Natural killer cell (primary cell): Measurements from ENCODE around the gene GDPD4. TPM values are rescaled to one million over a fixed set of nuclear protein-coding genes. Genes with fewer than 3 reads are reported as not detected.

ENCODE experiments used
- ATAC-seq, 3 donors: fragments of 150-1000 bp in 2 of 3; fragments of 200-7000 bp in 1 of 3; cut with Tn5 transposase; 1 replicate in 1 of 3; 2 replicates in 2 of 3; pipeline ENCODE4 v1.10.0; 2021; ENCODE audit warnings: mild to moderate bottlenecking in 2 of 3, moderate library complexity in 2 of 3
- DNase-seq, 2 donors: peaks; one replicate each; pipeline versions ENCODE4 v3.0.0 to v3.0.0-alpha.2; 2013 to 2021; ENCODE audit warnings: mixed read lengths in 1 of 2
- H3K27ac ChIP-seq: one replicate; pipeline ENCODE4 v1.5.1; 2013; ENCODE audit warnings: mild to moderate bottlenecking, low read length
- H3K27me3 ChIP-seq: one replicate; pipeline ENCODE4 v1.6.1; 2013; ENCODE audit warnings: low read length; ENCODE audit not compliant: control insufficient read depth, insufficient read depth
- H3K36me3 ChIP-seq: one replicate; pipeline ENCODE4 v1.6.1; 2013; ENCODE audit warnings: low read length; ENCODE audit not compliant: control insufficient read depth, insufficient read depth
- H3K4me1 ChIP-seq: one replicate; pipeline ENCODE4 v1.6.1; 2013; ENCODE audit warnings: low read length; ENCODE audit not compliant: control insufficient read depth, insufficient read depth
- H3K4me3 ChIP-seq: one replicate; pipeline ENCODE4 v1.5.1; 2013; ENCODE audit warnings: low read length
- H3K9me3 ChIP-seq: one replicate; pipeline ENCODE4 v1.6.1; 2013; ENCODE audit warnings: low read length; ENCODE audit not compliant: control insufficient read depth, insufficient read depth
- H3K27ac Mint-ChIP-seq, 2 donors: one replicate each; pipeline ENCODE4 v1.8.0; 2022; ENCODE audit warnings: mild to moderate bottlenecking in 2 of 2, mixed read lengths in 2 of 2, moderate library complexity in 1 of 2
- H3K27me3 Mint-ChIP-seq, 2 donors: one replicate each; pipeline ENCODE4 v1.8.0; 2022; ENCODE audit warnings: low read depth in 2 of 2, mixed read lengths in 2 of 2
- H3K36me3 Mint-ChIP-seq: one replicate; pipeline ENCODE4 v1.8.0; 2022; ENCODE audit warnings: mixed read lengths
- H3K4me1 Mint-ChIP-seq, 2 donors: one replicate each; pipeline ENCODE4 v1.8.0; 2022; ENCODE audit warnings: mixed read lengths in 2 of 2
- H3K4me3 Mint-ChIP-seq: one replicate; pipeline ENCODE4 v1.8.0; 2022; ENCODE audit warnings: mild to moderate bottlenecking, moderate library complexity, mixed read lengths
- H3K9me3 Mint-ChIP-seq, 2 donors: one replicate each; pipeline ENCODE4 v1.8.0; 2022; ENCODE audit warnings: mixed read lengths in 2 of 2
- WGBS: methylation state at CpG from one replicate; pipeline ENCODE4 v1.1.7; 2013; ENCODE audit warnings: missing lambda C conversion rate; ENCODE audit not compliant: insufficient coverage; 5-methylcytosine and 5-hydroxymethylcytosine counted together
- intact Hi-C: fragments of 100-400 bp; cut with micrococcal nuclease; formaldehyde crosslinking; loops from one replicate; pipeline ENCODE4 v1.14.2; 2022
- total RNA-seq, 4 donors: library from RNA; stranded (reverse); fragments of 120-200 nt in 1 of 4; gene quantifications; one replicate each; pipeline versions ENCODE4 v1.2.3 to v1.2.4, GENCODE V29; 2013 to 2022
- TF ChIP-seq, protein P1 (sequence below): fragments of 200-600 bp; IDR thresholded peaks from one replicate; pipeline ENCODE4 v1.8.0; 2022; ENCODE audit warnings: antibody characterized with exemption

The GDPD4 gene
- total RNA-seq, 3 donors from 2014 or later (not counting 1 experiment from before 2014, with no cell fraction given), result not detected

DNA sequence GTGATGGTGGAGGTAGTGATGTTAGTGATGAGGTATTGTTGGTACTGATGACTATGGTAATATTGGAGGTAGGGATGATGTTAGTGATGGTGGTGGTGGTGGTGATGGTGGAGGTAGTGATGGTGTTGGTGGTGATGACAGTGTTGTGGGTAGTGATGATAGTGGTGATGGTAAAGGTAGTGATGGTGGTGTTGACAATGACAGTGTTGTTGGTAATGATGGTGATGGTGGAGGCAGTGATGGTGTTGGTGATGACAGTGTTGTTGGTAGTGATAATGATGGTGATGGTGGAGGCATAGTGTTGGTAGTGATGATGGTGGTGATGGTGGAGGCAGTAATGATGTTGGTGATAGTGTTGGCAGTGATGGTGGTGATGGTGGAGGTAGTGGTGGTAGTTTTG lies 108.3 kb downstream of the GDPD4 start:
- Mint-ChIP-seq H3K4me3 (no peak overlapping the region), H3K27ac (no peak overlapping the region), H3K9me3 (no peaks in the 10 kb centered on the region), H3K36me3 (no peaks in the 10 kb centered on the region), H3K4me1 (no peaks in the 10 kb centered on the region), H3K27me3 (no peaks in the 10 kb centered on the region)
- no peaks in the 10 kb centered on the region for H3K4me1 ChIP-seq
- intact Hi-C loops, result no loop called here
- TF ChIP-seq, protein P1, sequence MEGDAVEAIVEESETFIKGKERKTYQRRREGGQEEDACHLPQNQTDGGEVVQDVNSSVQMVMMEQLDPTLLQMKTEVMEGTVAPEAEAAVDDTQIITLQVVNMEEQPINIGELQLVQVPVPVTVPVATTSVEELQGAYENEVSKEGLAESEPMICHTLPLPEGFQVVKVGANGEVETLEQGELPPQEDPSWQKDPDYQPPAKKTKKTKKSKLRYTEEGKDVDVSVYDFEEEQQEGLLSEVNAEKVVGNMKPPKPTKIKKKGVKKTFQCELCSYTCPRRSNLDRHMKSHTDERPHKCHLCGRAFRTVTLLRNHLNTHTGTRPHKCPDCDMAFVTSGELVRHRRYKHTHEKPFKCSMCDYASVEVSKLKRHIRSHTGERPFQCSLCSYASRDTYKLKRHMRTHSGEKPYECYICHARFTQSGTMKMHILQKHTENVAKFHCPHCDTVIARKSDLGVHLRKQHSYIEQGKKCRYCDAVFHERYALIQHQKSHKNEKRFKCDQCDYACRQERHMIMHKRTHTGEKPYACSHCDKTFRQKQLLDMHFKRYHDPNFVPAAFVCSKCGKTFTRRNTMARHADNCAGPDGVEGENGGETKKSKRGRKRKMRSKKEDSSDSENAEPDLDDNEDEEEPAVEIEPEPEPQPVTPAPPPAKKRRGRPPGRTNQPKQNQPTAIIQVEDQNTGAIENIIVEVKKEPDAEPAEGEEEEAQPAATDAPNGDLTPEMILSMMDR, result no peak
- H3K27me3 ChIP-seq, result no peaks in the 10 kb centered on the region
- H3K36me3 ChIP-seq, result no peaks in the 10 kb centered on the region
- H3K4me3 ChIP-seq, result no peak overlapping the region
- ATAC-seq, result no peak
- H3K27ac ChIP-seq, result no peak overlapping the region
- H3K9me3 ChIP-seq, result no peaks in the 10 kb centered on the region
- no peak for DNase-seq

DNA sequence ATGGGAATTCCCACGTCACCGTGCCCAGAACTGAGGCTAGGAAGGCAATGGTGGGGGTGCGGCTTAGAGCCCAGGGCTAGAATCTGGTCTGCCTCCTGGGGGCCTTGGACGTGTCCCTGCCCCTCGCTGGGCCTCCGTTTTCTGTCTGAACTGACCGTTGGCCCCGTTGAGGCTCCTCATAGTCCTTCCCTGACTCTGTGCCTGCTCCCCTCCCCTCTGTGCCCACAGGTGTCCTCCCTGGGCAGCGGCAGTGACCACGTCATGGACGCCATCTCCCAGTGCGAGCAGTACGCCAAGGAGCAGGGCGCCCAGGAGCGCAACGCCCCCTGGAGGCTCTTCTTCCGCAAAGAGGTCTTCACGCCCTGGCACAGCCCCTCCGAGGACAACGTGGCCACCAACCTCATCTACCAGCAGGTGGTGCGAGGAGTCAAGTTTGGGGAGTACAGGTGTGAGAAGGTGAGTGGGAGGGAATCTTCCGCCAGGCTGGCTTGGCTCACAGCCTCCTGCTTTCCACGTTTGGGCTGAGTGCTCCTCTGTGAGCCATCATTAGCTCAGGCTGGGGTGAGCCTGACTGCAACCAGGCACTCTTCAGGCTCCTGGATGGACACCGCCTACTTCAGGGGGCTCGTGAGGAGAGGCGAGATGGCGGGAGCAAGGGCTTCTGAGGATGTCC lies 109.5 kb downstream of the GDPD4 start:
- Mint-ChIP-seq H3K4me1 (no peaks in the 10 kb centered on the region), H3K36me3 (no peaks in the 10 kb centered on the region), H3K27me3 (no peaks in the 10 kb centered on the region), H3K4me3 (no peak overlapping the region), H3K27ac (no peak overlapping the region), H3K9me3 (no peaks in the 10 kb centered on the region)
- H3K27me3 ChIP-seq, result no peaks in the 10 kb centered on the region
- 64% methylated on average over 25 of the region's 27 CpGs for WGBS
- peak in 1 of 2 donors; percentile 64 for DNase-seq
- no peaks in the 10 kb centered on the region for H3K4me1 ChIP-seq
- no peak overlapping the region for H3K4me3 ChIP-seq
- ATAC-seq, result peak in 1 of 3 donors; percentile 51
- no peak overlapping the region for H3K27ac ChIP-seq
- H3K9me3 ChIP-seq, result no peaks in the 10 kb centered on the region
- no peaks in the 10 kb centered on the region for H3K36me3 ChIP-seq
- intact Hi-C loops, result no loop called here
- TF ChIP-seq, protein P1, result no peak

DNA sequence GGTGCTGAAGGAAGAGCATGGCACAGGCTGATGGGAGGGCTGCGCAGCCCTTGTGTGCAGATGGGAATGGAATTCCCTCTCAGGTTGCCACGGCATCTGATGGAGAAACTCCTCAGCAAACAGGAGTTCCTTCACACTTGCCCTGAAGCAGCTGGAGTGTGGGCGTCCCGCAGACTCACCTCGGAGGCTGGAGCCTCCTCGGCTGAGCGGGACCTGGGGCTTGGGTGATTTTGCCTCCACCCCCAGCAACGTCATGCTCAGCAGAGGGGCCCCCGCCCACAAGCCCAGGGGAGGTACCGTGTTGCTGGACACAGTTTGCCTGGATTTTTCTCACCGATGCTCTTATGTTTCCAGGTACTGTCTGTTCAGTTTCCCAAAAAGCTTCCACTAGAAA lies 110.1 kb downstream of the GDPD4 start:
- H3K36me3 Mint-ChIP-seq, result no peaks in the 10 kb centered on the region
- no peak overlapping the region for H3K27ac Mint-ChIP-seq

More for the DNA sequence above, 110.1 kb downstream of the GDPD4 start:
- TF ChIP-seq, protein P1, result no peak
- DNase-seq (no peak), ATAC-seq (no peak)
- 89% methylated on average over 11 of the region's 11 CpGs for WGBS
- no peak overlapping the region for H3K4me3 Mint-ChIP-seq
- H3K4me1 ChIP-seq, result no peaks in the 10 kb centered on the region
- no peak overlapping the region for H3K4me3 ChIP-seq
- H3K4me1 Mint-ChIP-seq, result no peaks in the 10 kb centered on the region
- intact Hi-C loops, result no loop called here
- no peak overlapping the region for H3K27ac ChIP-seq
- H3K9me3 ChIP-seq, result no peaks in the 10 kb centered on the region
- H3K9me3 Mint-ChIP-seq, result no peaks in the 10 kb centered on the region
- H3K27me3 Mint-ChIP-seq, result no peaks in the 10 kb centered on the region
- no peaks in the 10 kb centered on the region for H3K36me3 ChIP-seq
- H3K27me3 ChIP-seq, result no peaks in the 10 kb centered on the region
